Immature natural killer cell (primary cell): ENCODE measurements around the gene ECI1. TPM values are rescaled to one million over a fixed set of nuclear protein-coding genes. Genes with fewer than 3 reads are reported as not detected.

Experiments
- DNase-seq, 3 donors: peaks; one replicate each; pipeline ENCODE4 v3.0.0; 2022; ENCODE audit warnings: mixed read lengths in 1 of 3
- H3K27ac Mint-ChIP-seq, 6 donors: one replicate each; pipeline ENCODE4 v1.8.0; 2020; ENCODE audit warnings: mixed read lengths in 6 of 6, mild to moderate bottlenecking in 5 of 6, inconsistent platforms in 4 of 6, moderate library complexity in 3 of 6
- H3K27me3 Mint-ChIP-seq, 3 donors: one replicate each; pipeline ENCODE4 v1.8.0; 2020 to 2021; ENCODE audit warnings: low read depth in 3 of 3, mild to moderate bottlenecking in 3 of 3, mixed read lengths in 3 of 3, moderate library complexity in 3 of 3, inconsistent platforms in 1 of 3
- H3K36me3 Mint-ChIP-seq, 3 donors: one replicate each; pipeline ENCODE4 v1.8.0; 2020; ENCODE audit warnings: mixed read lengths in 3 of 3, inconsistent platforms in 2 of 3, mild to moderate bottlenecking in 2 of 3
- H3K4me1 Mint-ChIP-seq, 2 donors: one replicate each; pipeline ENCODE4 v1.8.0; 2020; ENCODE audit warnings: inconsistent platforms in 2 of 2, mild to moderate bottlenecking in 2 of 2, mixed read lengths in 2 of 2, moderate library complexity in 1 of 2
- H3K4me3 Mint-ChIP-seq, 5 donors: one replicate each; pipeline ENCODE4 v1.8.0; 2020; ENCODE audit warnings: mild to moderate bottlenecking in 5 of 5, mixed read lengths in 5 of 5, inconsistent platforms in 3 of 5, moderate library complexity in 3 of 5
- H3K9me3 Mint-ChIP-seq, 6 donors: one replicate each; pipeline ENCODE4 v1.8.0; 2020; ENCODE audit warnings: mild to moderate bottlenecking in 6 of 6, mixed read lengths in 6 of 6, inconsistent platforms in 4 of 6, moderate library complexity in 3 of 6
- polyA plus RNA-seq, 3 donors: library from polyadenylated mRNA; unstranded; fragments of 300-500 nt; fragmentation: Illumina TruSeq; gene quantifications; one replicate each; pipeline ENCODE4 v1.2.3, GENCODE V29; 2021

The ECI1 gene
- 10 to 100 TPM; 40.4 to 67.8 (median 42.2) TPM for polyA plus RNA-seq

GRCh38 chr16:2251296-2252111 is at the start of gene ECI1:
ECI1 (minus strand) TSS chr16:2251587; CDS start chr16:2251566, 21 bp downstream.
- H3K9me3 Mint-ChIP-seq: no peaks in the 10 kb centered on the region
- peaks cover 1 to 16% (median 11%) of the 10 kb centered on the region in 3 donors for H3K36me3 Mint-ChIP-seq
- DNase-seq: peak; percentile 87 to 89 (median 87)
- peaks cover 8 to 9% of the 10 kb centered on the region in 2 donors for H3K4me1 Mint-ChIP-seq
- H3K27ac Mint-ChIP-seq: peak within 1 kb of the TSS; percentile 76 to 90 (median 87)
- H3K27me3 Mint-ChIP-seq: peaks cover 0 to 8% (median 4%) of the 10 kb centered on the region in 3 donors
- H3K4me3 Mint-ChIP-seq: peak within 1 kb of the TSS; percentile 86 to 90 (median 88)

- no peak overlapping the region for H3K4me3 Mint-ChIP-seq
- DNase-seq: no peak
- peaks cover 0 to 12% of the 10 kb centered on the region in 2 donors for H3K4me1 Mint-ChIP-seq
- peaks cover 0 to 6% (median 0%) of the 10 kb centered on the region in 3 donors for H3K36me3 Mint-ChIP-seq
- H3K27me3 Mint-ChIP-seq: no peaks in the 10 kb centered on the region
- no peaks in the 10 kb centered on the region for H3K9me3 Mint-ChIP-seq
- H3K27ac Mint-ChIP-seq: no peak overlapping the region
Measured at GRCh38 chr16:2299915-2300192, 48.5 kb upstream of the ECI1 start.

- Mint-ChIP-seq H3K4me1 (peaks cover 0 to 12% of the 10 kb centered on the region in 2 donors), H3K36me3 (peaks cover 0 to 6% (median 0%) of the 10 kb centered on the region in 3 donors), H3K27me3 (no peaks in the 10 kb centered on the region), H3K9me3 (no peaks in the 10 kb centered on the region), H3K27ac (no peak overlapping the region), H3K4me3 (no peak overlapping the region)
- DNase-seq: no peak
Measured at GRCh38 chr16:2299121-2299914, 47.9 kb upstream of the ECI1 start.

GRCh38 chr16:2298621-2299020 is 47.2 kb upstream of the ECI1 start:
- no peak overlapping the region for H3K4me3 Mint-ChIP-seq
- no peak overlapping the region for H3K27ac Mint-ChIP-seq
- H3K27me3 Mint-ChIP-seq: peaks cover 0 to 2% (median 0%) of the 10 kb centered on the region in 3 donors
- DNase-seq: no peak
- peaks cover 0 to 12% of the 10 kb centered on the region in 2 donors for H3K4me1 Mint-ChIP-seq
- peaks cover 0 to 2% (median 0%) of the 10 kb centered on the region in 3 donors for H3K36me3 Mint-ChIP-seq
- no peaks in the 10 kb centered on the region for H3K9me3 Mint-ChIP-seq

- no peaks in the 10 kb centered on the region for H3K36me3 Mint-ChIP-seq
- DNase-seq: no peak
- H3K4me1 Mint-ChIP-seq: peaks cover 0 to 12% of the 10 kb centered on the region in 2 donors
- H3K27me3 Mint-ChIP-seq: peaks cover 0 to 2% (median 0%) of the 10 kb centered on the region in 3 donors
- H3K27ac Mint-ChIP-seq: peak overlapping the region in 1 of 6 donors; percentile 45
- no peak overlapping the region for H3K4me3 Mint-ChIP-seq
- H3K9me3 Mint-ChIP-seq: no peaks in the 10 kb centered on the region
Measured at GRCh38 chr16:2297506-2297860, 46.1 kb upstream of the ECI1 start.

- Mint-ChIP-seq H3K36me3 (no peaks in the 10 kb centered on the region), H3K4me3 (peak overlapping the region in 1 of 5 donors; percentile 20), H3K27ac (peak overlapping the region in 2 of 6 donors; percentile 45 to 79), H3K27me3 (peaks cover 0 to 2% (median 0%) of the 10 kb centered on the region in 3 donors), H3K4me1 (peaks cover 0 to 12% of the 10 kb centered on the region in 2 donors), H3K9me3 (no peaks in the 10 kb centered on the region)
- peak; percentile 18 to 20 (median 19) for DNase-seq
Measured at GRCh38 chr16:2296661-2297505, 45.5 kb upstream of the ECI1 start.

GRCh38 chr16:2295056-2295798 is 43.8 kb upstream of the ECI1 start:
- H3K9me3 Mint-ChIP-seq: no peaks in the 10 kb centered on the region
- peak overlapping the region in 1 of 5 donors; percentile 52 for H3K4me3 Mint-ChIP-seq
- peaks cover 0 to 12% of the 10 kb centered on the region in 2 donors for H3K4me1 Mint-ChIP-seq
- peaks cover 0 to 3% (median 0%) of the 10 kb centered on the region in 3 donors for H3K27me3 Mint-ChIP-seq
- peak; percentile 32 to 52 (median 39) for DNase-seq
- H3K27ac Mint-ChIP-seq: peak overlapping the region in 3 of 6 donors; percentile 17 to 79 (median 34)
- no peaks in the 10 kb centered on the region for H3K36me3 Mint-ChIP-seq

- Mint-ChIP-seq H3K27ac (no peak overlapping the region), H3K27me3 (peaks cover 0 to 4% (median 0%) of the 10 kb centered on the region in 3 donors), H3K36me3 (no peaks in the 10 kb centered on the region), H3K4me3 (no peak overlapping the region), H3K9me3 (peaks cover 0 to 2% (median 0%) of the 10 kb centered on the region in 6 donors), H3K4me1 (peaks cover 0 to 12% of the 10 kb centered on the region in 2 donors)
- no peak for DNase-seq
Measured at GRCh38 chr16:2292221-2292620, 40.8 kb upstream of the ECI1 start.

- no peak for DNase-seq
- peaks cover 0 to 6% (median 0%) of the 10 kb centered on the region in 3 donors for H3K27me3 Mint-ChIP-seq
- peaks cover 0 to 2% (median 0%) of the 10 kb centered on the region in 6 donors for H3K9me3 Mint-ChIP-seq
- H3K27ac Mint-ChIP-seq: no peak overlapping the region
- H3K4me1 Mint-ChIP-seq: no peaks in the 10 kb centered on the region
- no peak overlapping the region for H3K4me3 Mint-ChIP-seq
- no peaks in the 10 kb centered on the region for H3K36me3 Mint-ChIP-seq
Measured at GRCh38 chr16:2289282-2289681, 37.9 kb upstream of the ECI1 start.

- Mint-ChIP-seq H3K27ac (no peak overlapping the region), H3K36me3 (peaks cover 0 to 2% (median 1%) of the 10 kb centered on the region in 3 donors), H3K9me3 (peaks cover 0 to 2% (median 0%) of the 10 kb centered on the region in 6 donors), H3K4me1 (no peaks in the 10 kb centered on the region), H3K27me3 (peaks cover 0 to 4% (median 0%) of the 10 kb centered on the region in 3 donors), H3K4me3 (no peak overlapping the region)
- DNase-seq: no peak
Measured at GRCh38 chr16:2288726-2289125, 37.3 kb upstream of the ECI1 start.

- peaks cover 0 to 4% (median 0%) of the 10 kb centered on the region in 3 donors for H3K27me3 Mint-ChIP-seq
- H3K9me3 Mint-ChIP-seq: peaks cover 0 to 2% (median 0%) of the 10 kb centered on the region in 6 donors
- H3K36me3 Mint-ChIP-seq: peaks cover 0 to 4% (median 4%) of the 10 kb centered on the region in 3 donors
- H3K4me3 Mint-ChIP-seq: no peak overlapping the region
- H3K4me1 Mint-ChIP-seq: no peaks in the 10 kb centered on the region
- H3K27ac Mint-ChIP-seq: no peak overlapping the region
- no peak for DNase-seq
Measured at GRCh38 chr16:2287916-2288547, 36.6 kb upstream of the ECI1 start.

- H3K4me1 Mint-ChIP-seq: no peaks in the 10 kb centered on the region
- no peak overlapping the region for H3K4me3 Mint-ChIP-seq
- H3K9me3 Mint-ChIP-seq: peaks cover 0 to 2% (median 0%) of the 10 kb centered on the region in 6 donors
- DNase-seq: no peak
- no peak overlapping the region for H3K27ac Mint-ChIP-seq
- H3K36me3 Mint-ChIP-seq: peaks cover 0 to 4% (median 4%) of the 10 kb centered on the region in 3 donors
- H3K27me3 Mint-ChIP-seq: peaks cover 0 to 4% (median 0%) of the 10 kb centered on the region in 3 donors
Measured at GRCh38 chr16:2286550-2286949, 35.2 kb upstream of the ECI1 start.
